HepG2 (cell line): ENCODE measurements around the gene STK25. TPM values are rescaled to one million over a fixed set of nuclear protein-coding genes. Genes with fewer than 3 reads are reported as not detected.

ENCODE experiments used
- CC2D1A ChIP-seq: sonication (generic); formaldehyde crosslinking; IDR thresholded peaks from 2 replicates; pipeline ENCODE4 v1.8.1; 2023; ENCODE audit warnings: mild to moderate bottlenecking, missing genetic modification reagents
- FOXP1 ChIP-seq, 2 experiments: fragments of 450-650 bp in 1 of 2; IDR thresholded peaks; 2 replicates each; pipeline ENCODE4 v1.6.1; 2017 to 2018; ENCODE audit warnings: antibody characterized with exemption in 1 of 2
- IRF9 ChIP-seq: sonication (generic); formaldehyde crosslinking; IDR thresholded peaks from 2 replicates; pipeline ENCODE4 v1.8.0; 2022; ENCODE audit warnings: missing genetic modification reagents, mild to moderate bottlenecking, borderline replicate concordance
- PLSCR1 ChIP-seq: sonication (generic); formaldehyde crosslinking; IDR thresholded peaks from 2 replicates; pipeline ENCODE4 v1.5.0; 2020; ENCODE audit warnings: missing genetic modification reagents, mild to moderate bottlenecking, borderline replicate concordance
- THAP9 ChIP-seq: sonication (generic); formaldehyde crosslinking; IDR thresholded peaks from 2 replicates; pipeline ENCODE4; 2020; ENCODE audit warnings: missing genetic modification reagents, mild to moderate bottlenecking, borderline replicate concordance
- YEATS4 ChIP-seq: sonication (generic); formaldehyde crosslinking; IDR thresholded peaks from 2 replicates; pipeline ENCODE4 v1.4.0; 2020; ENCODE audit warnings: missing genetic modification reagents, borderline replicate concordance
- ZEB1 ChIP-seq: IDR thresholded peaks from 2 replicates; pipeline ENCODE4 v1.6.1; 2012; ENCODE audit warnings: mild to moderate bottlenecking, low read depth, inconsistent platforms; ENCODE audit not compliant: insufficient replicate concordance
- ZNF101 ChIP-seq: sonication (generic); formaldehyde crosslinking; IDR thresholded peaks from 2 replicates; pipeline ENCODE4 v1.4.0; 2020; ENCODE audit warnings: mild to moderate bottlenecking, low read depth, missing genetic modification reagents, borderline replicate concordance
- ZNF441 ChIP-seq: sonication (generic); formaldehyde crosslinking; IDR thresholded peaks from 2 replicates; pipeline ENCODE4 v1.7.0; 2021; ENCODE audit warnings: missing genetic modification reagents, borderline replicate concordance
- ZNF512B ChIP-seq: sonication (generic); formaldehyde crosslinking; IDR thresholded peaks from 2 replicates; pipeline ENCODE4 v1.5.1; 2020; ENCODE audit warnings: missing genetic modification reagents, mild to moderate bottlenecking, borderline replicate concordance
- ZNF687 ChIP-seq: sonication (generic); formaldehyde crosslinking; IDR thresholded peaks from 2 replicates; pipeline ENCODE4 v1.5.1; 2020; ENCODE audit warnings: mild to moderate bottlenecking, missing genetic modification reagents, moderate library complexity
- ZNF761 ChIP-seq: sonication (generic); formaldehyde crosslinking; conservative IDR thresholded peaks from 2 replicates; pipeline ENCODE4 v1.4.0; 2020; ENCODE audit warnings: mild to moderate bottlenecking, missing genetic modification reagents
- ZNF883 ChIP-seq: sonication (generic); formaldehyde crosslinking; IDR thresholded peaks from 2 replicates; pipeline ENCODE4 v1.5.1; 2020; ENCODE audit warnings: mild to moderate bottlenecking, missing genetic modification reagents; ENCODE audit errors: not compliant biosample characterization
- polyA plus RNA-seq, 8 experiments: library from polyadenylated mRNA; depleted of rRNA in 3 of 8; stranded (reverse) in 7 of 8; unstranded in 1 of 8; fragments of >200 nt; fragmentation: Illumina TruSeq in 4 of 8; extraction: Trizol in 4 of 8; gene quantifications; 2 replicates each; pipeline versions ENCODE4 v1.2.1 to v1.2.3, GENCODE V29; 2011 to 2016; ENCODE audit warnings: low read depth in 4 of 8, missing spikeins in 1 of 8, mixed read lengths in 1 of 8; ENCODE audit not compliant: insufficient read depth in 1 of 8
- total RNA-seq, 5 experiments: library from RNA; depleted of rRNA; stranded (reverse); fragments of >200 nt; fragmentation: Illumina TruSeq; extraction: Trizol; gene quantifications; 2 replicates each; pipeline ENCODE4 v1.2.3, GENCODE V29; 2016; ENCODE audit warnings: low read depth in 1 of 5

STK25 gene
- total and polyA plus RNA-seq, 2 of the 13 experiments (the other 11 are each of a cell fraction or from before 2014, with no cell fraction given) = 177 to 481 TPM

GRCh38 chr2:241547781-241548450, 39.5 kb upstream of the STK25 start (continued):
- TF ChIP-seq THAP9 (CRISPR knock-in tag) (0 out of 2 replicates have a peak, but pooled peaks have one; percentile 6), ZEB1 (no peak), PLSCR1 (CRISPR knock-in tag) (no peak), CC2D1A (no peak), ZNF883 (no peak), ZNF512B (CRISPR knock-in tag) (no peak), ZNF761 (CRISPR knock-in tag) (no peak), ZNF441 (no peak), IRF9 (peak; percentile 76; the same call in 1 of the 2 replicates), YEATS4 (CRISPR knock-in tag) (no peak), FOXP1 (IDR thresholded peaks at IDR 0.05) (no peak), FOXP1 (CRISPR knock-in tag; IDR thresholded peaks at IDR 0.05) (no peak), ZNF687 (CRISPR knock-in tag) (peak; percentile 28; the same call in 1 of the 2 replicates), ZNF101 (CRISPR knock-in tag) (no peak)
